Psoas muscle (tissue), 8 donors: Measurements from ENCODE around the gene PHLPP1. TPM values are rescaled to one million over a fixed set of nuclear protein-coding genes. Genes with fewer than 3 reads are reported as not detected.

Experiments used
- ATAC-seq, 4 donors: fragments of 200-7000 bp; cut with Tn5 transposase; one replicate each; pipeline ENCODE4 v1.9.1; 2020; ENCODE audit warnings: moderate library complexity in 3 of 4, mild to moderate bottlenecking in 2 of 4
- DNase-seq, 2 donors: peaks; one replicate each; pipeline ENCODE4 v3.0.0-alpha.2; 2020
- H3K27ac ChIP-seq: fragments of 200-600 bp; one replicate; pipeline ENCODE4 v1.8.0; 2022
- H3K27me3 ChIP-seq, 3 donors: fragments of 200-600 bp in 1 of 3; one replicate each; pipeline versions ENCODE4 v1.6.1 to v1.8.0; 2013 to 2022; ENCODE audit warnings: low read length in 2 of 3, mild to moderate bottlenecking in 2 of 3, moderate library complexity in 1 of 3; ENCODE audit not compliant: insufficient read depth in 3 of 3
- H3K36me3 ChIP-seq, 2 donors: fragments of 200-600 bp in 1 of 2; one replicate each; pipeline versions ENCODE4 v1.6.1 to v1.8.0; 2013 to 2022; ENCODE audit warnings: low read depth in 1 of 2, mild to moderate bottlenecking in 1 of 2, moderate library complexity in 1 of 2; ENCODE audit not compliant: insufficient read depth in 1 of 2
- H3K4me1 ChIP-seq: fragments of 200-600 bp; one replicate; pipeline ENCODE4 v1.8.0; 2022
- H3K4me3 ChIP-seq: fragments of 200-600 bp; one replicate; pipeline ENCODE4 v1.8.0; 2022; ENCODE audit warnings: mild to moderate bottlenecking
- H3K9me3 ChIP-seq: fragments of 200-600 bp; one replicate; pipeline ENCODE4 v1.8.0; 2022
- CTCF ChIP-seq: fragments of 200-600 bp; IDR thresholded peaks from one replicate; pipeline ENCODE4 v1.8.0; 2022; ENCODE audit warnings: antibody characterized with exemption
- WGBS, 3 donors: extraction: QIAGEN DNeasy Blood & Tissue Kit; methylation state at CpG; one replicate each; pipeline versions ENCODE4 v1.1.6 to v1.1.7; 2013; 5-methylcytosine and 5-hydroxymethylcytosine counted together
- intact Hi-C, 2 donors: fragments of 100-400 bp; cut with DNase I; formaldehyde crosslinking; loops; one replicate each; pipeline versions ENCODE4 v1.11.0 to v1.14.2; 2022
- polyA plus RNA-seq, 3 donors: library from polyadenylated mRNA; stranded (reverse); fragments of 200-250 nt; gene quantifications; one replicate each; pipeline ENCODE4 v1.2.3, GENCODE V29; 2013
- total RNA-seq, 4 donors: library from RNA; stranded (reverse); fragmentation: NEBNext Ultra II Directional in 2 of 4; extraction: Animal tissue kit (Norgen Biotek cat#: 25700) in 2 of 4; gene quantifications; one replicate each; pipeline versions ENCODE4 v1.2.1 to v1.2.4, GENCODE V29; 2021 to 2023
- donor health status: healthy with polysubstance abuse.
- donor health status: DM: no; HTN: no; CAD: no; lungs with moderate emphysema.
- donor health status: Bipolar disorder and iron deficiency.
- donor health status: healthy.
- donor health status: DM: yes; HTN: yes; CAD: no.
- donor health status: DM: no; HTN: no; CAD: no.
- donor health status: DM: no; HTN: no; CAD: no.
- donor health status: DM: yes; HTN: yes; CAD: no.

PHLPP1 gene
- total and polyA plus RNA-seq, 7 donors = 0.79 to 6.4 (median 3.5) TPM

GRCh38 chr18:62828091-62828640, 112.8 kb downstream of the PHLPP1 start:
- H3K27ac ChIP-seq = no peak overlapping the region
- DNase-seq (no peak), ATAC-seq (no peak)
- no peak overlapping the region for H3K4me3 ChIP-seq
- no peaks in the 10 kb centered on the region for H3K27me3 ChIP-seq
- intact Hi-C loops = no loop called here
- peaks cover 0 to 6% of the 10 kb centered on the region in 2 donors for H3K36me3 ChIP-seq
- 50 to 68% (median 57%) methylated on average over 3 of the region's 3 CpGs for WGBS, 3 donors
- H3K4me1 ChIP-seq = peaks cover 12% of the 10 kb centered on the region
- TF ChIP-seq CTCF = no peak
- no peaks in the 10 kb centered on the region for H3K9me3 ChIP-seq

GRCh38 chr18:62828852-62829251, 113.5 kb downstream of the PHLPP1 start:
- no peak overlapping the region for H3K27ac ChIP-seq
- 73 to 91% (median 88%) methylated on average over 1 of the region's 1 CpG for WGBS, 3 donors
- ATAC-seq (no peak), DNase-seq (no peak)
- H3K9me3 ChIP-seq = no peaks in the 10 kb centered on the region
- no peak for TF ChIP-seq CTCF
- H3K4me1 ChIP-seq = peaks cover 12% of the 10 kb centered on the region
- no peaks in the 10 kb centered on the region for H3K27me3 ChIP-seq
- H3K36me3 ChIP-seq = peaks cover 0 to 6% of the 10 kb centered on the region in 2 donors
- intact Hi-C loops = no loop called here
- H3K4me3 ChIP-seq = no peak overlapping the region

GRCh38 chr18:62829936-62830335, 114.6 kb downstream of the PHLPP1 start:
- H3K4me3 ChIP-seq = no peak overlapping the region
- TF ChIP-seq CTCF = no peak
- H3K27me3 ChIP-seq = no peaks in the 10 kb centered on the region
- H3K4me1 ChIP-seq = peaks cover 12% of the 10 kb centered on the region
- intact Hi-C loops = no loop called here
- H3K27ac ChIP-seq = no peak overlapping the region
- ATAC-seq = no peak
- WGBS, 3 donors = 94 to 98% (median 97%) methylated on average over 7 of the region's 7 CpGs
- H3K36me3 ChIP-seq = peaks cover 0 to 6% of the 10 kb centered on the region in 2 donors
- DNase-seq = no peak
- H3K9me3 ChIP-seq = no peaks in the 10 kb centered on the region

GRCh38 chr18:62832282-62832681, 116.9 kb downstream of the PHLPP1 start:
- Histone ChIP-seq H3K27ac (no peak overlapping the region), H3K4me3 (no peak overlapping the region), H3K36me3 (peaks cover 0 to 6% of the 10 kb centered on the region in 2 donors), H3K9me3 (no peaks in the 10 kb centered on the region), H3K4me1 (peaks cover 12% of the 10 kb centered on the region), H3K27me3 (no peaks in the 10 kb centered on the region)
- WGBS, 3 donors = 55 to 62% (median 58%) methylated on average over 2 of the region's 2 CpGs
- ATAC-seq (no peak), DNase-seq (no peak)
- intact Hi-C loops = no loop called here
- TF ChIP-seq CTCF = no peak

- H3K4me3 ChIP-seq = no peak overlapping the region
- no peak for TF ChIP-seq CTCF
- H3K27ac ChIP-seq = no peak overlapping the region
- peaks cover 9% of the 10 kb centered on the region for H3K4me1 ChIP-seq
- no peaks in the 10 kb centered on the region for H3K27me3 ChIP-seq
- H3K36me3 ChIP-seq = peaks cover 0 to 6% of the 10 kb centered on the region in 2 donors
- intact Hi-C loops = no loop called here
- no peaks in the 10 kb centered on the region for H3K9me3 ChIP-seq
- DNase-seq = no peak
- ATAC-seq = no peak
- WGBS, 3 donors = 92 to 93% (median 93%) methylated on average over 1 of the region's 1 CpG
Measured at GRCh38 chr18:62833494-62833893, 118.2 kb downstream of the PHLPP1 start.
